GM21786 (cell line): Measurements from ENCODE around the gene PTPRN2.

Source experiments
- ATAC-seq: cut with Tn5 transposase; IDR thresholded peaks from one replicate; pipeline ENCODE4 v1.9.1; 2021; ENCODE audit not compliant: unreplicated experiment

Gene PTPRN2

DNA sequence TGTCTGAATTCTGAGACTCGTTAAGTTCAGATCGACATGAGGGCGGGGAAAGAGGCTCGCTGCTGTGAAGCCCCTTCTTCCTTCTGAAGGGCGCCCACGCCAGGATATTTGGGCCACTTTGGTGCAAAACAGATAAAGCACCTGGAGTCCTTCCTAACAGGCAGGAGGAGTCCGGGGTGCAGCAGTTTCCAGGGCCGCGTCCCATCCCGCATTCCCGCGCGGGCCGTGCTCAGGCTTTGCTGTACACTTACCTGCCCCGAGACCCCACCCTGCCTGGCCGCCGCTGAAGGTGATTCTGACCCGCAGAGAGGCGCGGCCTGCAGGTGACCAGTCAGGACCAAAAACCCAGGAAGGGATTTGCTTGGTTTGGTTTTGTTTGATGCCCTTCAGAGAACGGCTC is 454.6 kb downstream of the PTPRN2 start:
- ATAC-seq = no peak

DNA sequence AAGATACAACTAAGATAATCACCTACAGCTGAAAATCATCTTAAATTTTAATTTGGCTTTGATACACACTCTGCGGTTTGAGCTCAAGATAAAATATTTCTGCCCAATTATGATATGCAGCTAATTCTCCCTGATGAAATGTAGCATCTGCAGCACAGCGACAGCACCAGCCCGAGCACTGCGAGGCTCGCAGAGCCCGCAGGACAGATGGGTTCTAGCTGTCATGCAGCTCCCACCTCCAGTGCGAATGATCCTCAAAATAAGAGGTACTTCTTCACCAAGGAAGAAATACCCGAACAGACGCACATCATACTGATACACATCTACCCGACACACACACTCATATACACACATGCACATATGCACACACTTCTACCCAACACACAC is 457.6 kb downstream of the PTPRN2 start:
- ATAC-seq = no peak

DNA sequence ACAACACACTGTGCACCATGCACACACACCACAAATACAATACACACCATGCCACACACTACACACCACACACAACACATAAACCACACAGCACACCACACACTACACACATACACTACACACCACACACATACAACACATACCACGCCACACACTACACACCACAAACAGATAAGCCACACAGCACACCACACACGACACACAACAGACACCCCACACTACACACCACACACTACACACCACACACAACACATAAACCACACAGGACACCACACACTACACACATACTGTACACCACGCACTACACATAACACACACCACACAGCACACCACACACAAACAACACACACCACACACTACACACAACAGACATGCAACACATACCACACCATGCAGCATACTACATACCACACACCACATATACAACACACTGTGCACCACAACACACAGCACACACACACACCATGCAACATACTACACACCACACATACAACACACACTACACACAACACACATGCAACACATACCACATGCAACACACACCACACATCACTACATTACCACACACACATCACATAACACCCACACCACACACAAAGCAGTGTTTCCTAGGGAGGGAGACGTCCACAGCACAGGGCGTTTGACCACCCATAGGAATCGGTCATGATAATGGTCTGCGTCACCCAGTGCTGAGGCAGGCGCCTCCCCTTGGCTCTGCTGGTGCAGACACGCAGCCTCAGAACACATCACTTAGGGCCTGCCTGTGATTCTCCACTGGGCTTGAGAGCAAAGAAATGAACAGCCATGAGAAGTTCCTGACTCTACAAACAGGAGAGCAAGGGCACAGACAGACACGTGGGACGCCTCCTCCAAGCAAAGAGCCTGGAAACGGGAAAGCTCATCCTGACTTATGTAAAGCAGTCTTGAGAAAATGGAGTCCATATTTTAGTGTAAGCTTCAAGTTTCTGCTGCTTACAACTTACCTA is 458.3 kb downstream of the PTPRN2 start:
- ATAC-seq = no peak

DNA sequence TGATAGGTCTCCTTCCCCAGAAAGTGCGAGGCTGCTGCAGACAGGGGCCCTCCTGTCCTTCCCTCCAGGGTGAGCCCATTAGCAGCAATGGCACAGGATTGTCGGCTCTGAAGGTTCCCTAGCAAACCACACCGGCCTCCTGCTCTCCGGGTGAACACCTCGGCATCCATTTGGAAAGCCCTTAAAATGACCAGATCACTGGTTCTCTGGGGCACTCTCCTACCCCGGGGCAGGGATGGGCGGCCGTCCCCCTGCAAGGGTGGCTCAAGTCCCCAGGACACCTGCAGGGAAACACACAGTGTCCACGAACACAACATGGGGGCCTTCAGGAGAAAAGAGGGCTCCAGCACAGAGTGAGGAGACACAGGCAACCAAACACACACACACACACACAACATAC is 459.1 kb downstream of the PTPRN2 start:
- ATAC-seq = no peak

DNA sequence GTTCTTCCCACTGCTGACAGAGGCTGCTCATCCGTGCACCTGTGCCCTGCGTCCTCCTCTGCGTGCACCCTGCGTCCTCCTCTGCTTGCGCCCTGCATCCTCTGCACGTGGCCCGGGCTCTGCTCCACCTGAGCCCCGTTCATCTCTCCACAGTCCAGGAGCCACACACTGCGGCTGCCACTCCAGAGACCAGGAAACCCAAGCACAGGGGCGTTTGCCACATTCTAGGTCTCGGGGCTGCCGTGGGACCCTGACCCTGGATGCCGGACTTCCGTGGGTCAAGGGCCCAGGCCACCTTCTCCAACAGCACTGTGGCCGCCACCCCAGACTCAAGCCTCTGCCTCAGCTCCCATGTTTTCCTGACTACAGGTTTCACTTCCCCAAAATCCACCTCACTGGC is 460.4 kb downstream of the PTPRN2 start:
- no peak for ATAC-seq

DNA sequence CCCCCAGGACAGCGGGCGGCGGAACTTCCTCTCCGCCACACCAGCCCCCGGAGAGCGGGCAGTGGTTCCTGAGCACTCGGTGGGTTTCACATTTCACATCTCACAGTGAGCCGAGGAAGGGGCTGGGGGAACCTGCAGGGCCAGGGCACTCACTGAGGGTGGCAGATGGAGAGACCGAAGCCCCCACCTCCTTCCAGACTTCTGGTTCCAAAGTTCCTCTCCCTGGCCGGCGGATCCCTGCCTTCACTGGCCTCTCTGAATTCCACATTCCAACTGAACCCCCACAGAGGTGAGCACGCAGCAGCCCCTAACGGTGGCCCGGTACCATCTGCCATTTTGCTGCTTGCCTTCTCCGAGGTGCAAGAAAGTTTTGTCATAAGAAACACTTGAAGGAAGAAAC is 461.0 kb downstream of the PTPRN2 start:
- no peak for ATAC-seq

DNA sequence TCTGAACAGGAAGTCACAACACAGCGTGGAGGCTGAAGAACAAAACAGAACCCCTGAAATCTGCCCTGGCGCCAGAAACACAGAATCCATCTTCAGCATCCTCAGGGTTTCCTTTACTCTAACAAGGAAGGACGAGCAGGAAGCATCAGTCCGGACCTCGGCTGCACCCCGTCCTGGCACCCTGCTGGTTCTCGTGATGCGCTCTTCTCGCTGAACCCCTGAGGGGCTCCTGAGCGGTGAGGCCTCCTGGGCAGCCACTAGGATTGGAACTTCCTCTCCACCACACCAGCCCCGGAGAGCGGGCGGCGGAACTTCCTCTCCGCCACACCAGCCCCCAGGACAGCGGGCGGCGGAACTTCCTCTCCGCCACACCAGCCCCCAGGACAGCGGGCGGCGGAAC is 461.9 kb downstream of the PTPRN2 start:
- ATAC-seq = no peak

DNA sequence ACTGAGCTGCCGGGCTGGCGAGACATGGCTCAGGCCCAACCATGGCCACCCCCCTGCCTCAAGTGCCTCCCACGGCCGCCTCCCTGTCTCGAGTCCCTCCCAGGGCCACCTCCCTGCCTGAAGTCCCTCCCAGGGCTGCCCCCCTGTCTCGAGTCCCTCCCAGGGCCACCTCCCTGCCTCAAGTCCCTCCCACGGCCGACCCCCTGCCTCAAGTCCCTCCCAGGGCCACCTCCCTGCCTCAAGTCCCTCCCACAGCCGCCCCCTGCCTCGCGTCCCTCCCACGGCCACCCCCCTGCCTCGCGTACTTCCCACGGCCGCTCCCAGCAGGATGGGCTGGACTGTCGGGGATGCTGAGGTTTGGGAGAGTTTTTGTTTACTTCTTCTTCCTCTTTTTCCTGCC is 462.5 kb downstream of the PTPRN2 start:
- ATAC-seq = no peak

DNA sequence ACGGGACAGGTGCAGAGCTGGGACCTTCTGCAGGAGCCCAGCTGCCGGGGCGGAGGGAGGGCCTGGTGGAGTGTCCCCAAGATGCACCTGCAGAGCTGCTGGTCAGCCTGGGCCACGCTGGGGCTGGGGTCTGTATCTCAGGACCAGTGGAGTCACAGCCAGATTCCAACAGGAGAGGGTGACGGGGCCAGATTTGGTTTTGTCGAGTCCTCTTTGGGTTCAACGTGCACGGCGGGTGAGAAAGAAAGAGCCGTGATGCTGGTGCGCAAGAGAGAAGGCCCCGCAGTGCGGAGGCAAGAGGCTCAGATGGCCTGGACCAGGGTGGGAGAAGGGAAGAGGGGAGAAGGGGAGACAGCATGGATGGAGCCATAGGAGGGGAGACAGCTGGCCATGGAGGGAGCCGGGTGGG is 462.9 kb downstream of the PTPRN2 start:
- ATAC-seq = no peak

DNA sequence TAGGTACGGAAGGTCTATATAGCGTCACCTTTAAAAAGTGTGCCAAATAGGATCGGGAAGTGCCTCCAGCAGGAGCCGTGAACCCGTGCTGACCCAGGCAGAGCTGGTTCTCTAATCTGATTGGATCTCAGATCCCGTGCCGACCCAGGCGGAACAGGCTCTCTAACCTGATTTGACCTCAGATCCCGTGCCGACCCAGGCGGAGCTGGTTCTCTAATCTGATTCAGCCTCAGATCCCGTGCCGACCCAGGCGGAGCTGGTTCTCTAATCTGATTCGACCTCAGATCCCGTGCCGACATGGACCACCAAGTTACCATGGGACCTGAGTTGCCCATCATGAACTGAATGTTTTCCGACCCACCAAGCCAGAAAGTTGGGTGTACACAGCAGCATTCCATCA is 463.9 kb downstream of the PTPRN2 start:
- ATAC-seq = no peak

DNA sequence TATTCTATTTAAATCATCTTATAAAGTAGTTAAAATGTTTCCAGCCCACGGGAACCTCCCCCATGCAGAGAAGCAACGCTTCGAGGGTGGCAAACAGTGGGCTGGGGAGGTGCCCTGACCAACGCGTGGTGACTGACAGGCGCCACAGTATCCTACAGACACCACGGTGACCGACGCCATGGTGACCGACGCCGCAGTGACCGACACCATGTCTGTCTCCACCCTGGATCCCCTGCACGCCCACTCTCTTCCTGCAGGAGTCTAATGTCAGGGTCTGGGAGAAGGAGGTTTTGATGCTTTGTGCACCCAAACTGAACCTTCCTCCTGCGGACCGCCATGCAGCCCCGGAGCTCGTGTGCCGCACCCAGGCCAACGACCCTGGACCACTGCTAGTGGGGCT is 464.4 kb downstream of the PTPRN2 start:
- no peak for ATAC-seq

DNA sequence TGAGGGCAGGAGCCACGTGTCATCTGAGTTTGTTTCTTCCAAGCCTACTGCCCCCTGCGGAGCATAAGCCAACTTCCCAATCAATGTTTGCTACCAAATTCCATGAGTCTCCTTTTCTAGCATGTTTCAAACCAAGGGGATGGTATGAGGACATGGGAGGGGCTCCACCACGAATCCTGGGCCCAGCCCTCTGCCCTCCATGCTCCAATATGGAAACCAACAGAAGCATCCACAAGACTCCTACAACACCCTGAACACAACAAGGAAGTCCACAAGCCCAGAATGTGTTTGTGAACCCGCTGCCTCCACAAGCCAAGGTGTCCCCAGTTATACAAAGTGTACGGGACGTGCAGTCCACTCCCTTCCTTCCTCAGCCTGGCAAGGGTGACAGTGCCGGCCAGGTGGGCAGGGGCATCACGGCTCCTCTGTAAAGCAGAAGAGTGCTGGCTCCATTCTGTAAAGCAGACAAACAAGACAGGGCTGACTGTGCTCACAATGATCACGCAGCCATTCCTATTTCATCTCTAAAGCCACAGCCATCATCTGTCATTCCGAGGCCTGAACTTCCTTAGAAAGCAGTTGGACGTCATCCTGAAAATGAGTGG is 466.1 kb downstream of the PTPRN2 start:
- no peak for ATAC-seq

DNA sequence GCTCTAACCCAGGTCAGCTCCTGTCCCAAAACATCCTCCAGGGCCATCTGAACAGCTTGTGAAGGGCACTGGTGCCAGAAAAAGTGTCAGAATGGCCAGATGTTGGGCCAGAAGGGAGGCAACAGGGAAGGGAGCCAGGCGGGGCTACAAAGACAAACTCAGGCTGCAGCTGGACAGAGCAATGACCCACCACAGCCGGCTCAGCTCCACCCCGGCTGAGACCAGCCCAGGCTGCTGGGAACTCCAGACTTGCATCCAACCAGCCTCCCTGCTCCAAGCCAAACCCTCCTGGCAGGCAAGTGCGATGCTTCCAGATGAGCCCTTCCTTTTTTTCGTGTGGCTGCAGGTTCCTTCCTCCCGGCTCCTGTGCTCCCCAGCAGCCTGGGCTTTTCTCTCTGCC is 466.9 kb downstream of the PTPRN2 start:
- no peak for ATAC-seq

DNA sequence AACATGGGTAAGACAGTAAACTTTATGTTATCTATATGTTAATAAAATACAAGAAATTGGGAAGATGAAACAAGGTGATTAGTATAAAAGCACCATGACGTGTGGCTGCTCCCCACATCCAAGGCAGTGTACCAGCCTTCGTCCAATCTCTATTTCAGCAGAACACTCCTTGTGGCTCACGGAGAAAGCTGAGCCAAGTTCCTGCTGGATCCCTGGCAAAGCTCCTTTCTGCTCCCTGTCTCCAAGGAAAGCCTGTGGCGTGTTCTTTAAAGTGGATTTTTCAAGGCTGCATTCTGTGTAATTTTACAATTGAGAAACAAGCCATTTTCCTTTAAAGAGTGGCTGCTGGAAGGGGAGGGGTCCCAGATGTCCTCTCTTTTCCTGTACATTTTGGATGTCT is 467.3 kb downstream of the PTPRN2 start:
- no peak for ATAC-seq

DNA sequence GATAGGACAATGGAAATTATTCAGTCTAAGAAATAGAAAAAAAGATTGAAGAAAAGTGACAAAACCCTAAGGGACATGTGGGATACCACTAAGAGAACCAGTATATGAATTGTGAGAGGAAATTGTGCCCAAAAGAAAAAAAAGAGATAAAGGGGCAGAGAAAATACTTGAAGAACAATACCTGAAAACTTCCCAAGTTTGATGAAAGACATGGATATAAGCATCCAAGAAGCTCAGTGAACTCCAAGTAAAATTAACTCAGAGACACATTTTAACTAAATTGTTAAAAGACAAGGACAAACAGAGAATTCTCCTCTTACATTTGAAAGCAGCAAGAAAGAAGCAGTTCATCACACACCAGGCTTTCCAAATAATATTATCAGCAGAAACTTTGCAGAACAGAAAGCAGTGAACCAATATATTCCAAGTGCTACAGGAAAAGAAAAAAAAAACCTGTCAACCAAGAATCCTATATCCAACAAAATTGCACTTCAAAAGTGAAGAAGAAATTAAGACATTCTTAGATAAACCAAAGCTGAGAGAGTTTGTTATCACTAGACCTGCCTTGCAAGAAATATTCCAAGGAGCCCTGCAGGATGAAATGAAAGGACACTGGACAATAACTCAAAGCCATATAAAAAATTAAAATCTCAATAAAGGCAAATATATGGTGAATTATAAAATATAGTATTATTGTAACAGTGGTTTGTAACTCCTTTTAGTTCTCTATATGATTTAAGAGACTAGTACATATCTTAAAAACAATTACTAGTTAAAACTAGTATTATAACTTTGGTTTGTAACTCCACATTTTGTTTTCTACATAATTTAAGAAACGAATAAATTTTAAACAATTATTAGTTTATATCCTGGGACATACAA is 470.0 kb downstream of the PTPRN2 start:
- no peak for ATAC-seq

DNA sequence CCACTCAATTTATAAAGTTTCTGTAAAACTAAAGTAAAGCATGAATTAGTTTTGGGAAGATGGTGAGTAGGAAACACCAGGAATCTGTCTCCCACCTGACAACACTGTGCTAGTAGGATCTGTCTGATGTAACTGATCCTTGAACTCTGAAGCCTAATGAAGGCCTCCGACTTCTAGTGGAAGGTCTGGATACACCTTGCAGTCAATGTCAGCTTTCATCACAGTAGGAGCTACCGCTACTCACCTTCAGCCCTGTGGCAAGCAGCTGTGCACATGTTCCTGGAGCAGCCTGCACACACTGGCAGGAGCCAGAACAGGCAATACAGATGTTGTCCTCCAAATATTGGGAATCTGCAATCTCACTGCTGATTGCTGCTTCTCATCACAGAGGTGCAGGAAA is 471.4 kb downstream of the PTPRN2 start:
- ATAC-seq = no peak

DNA sequence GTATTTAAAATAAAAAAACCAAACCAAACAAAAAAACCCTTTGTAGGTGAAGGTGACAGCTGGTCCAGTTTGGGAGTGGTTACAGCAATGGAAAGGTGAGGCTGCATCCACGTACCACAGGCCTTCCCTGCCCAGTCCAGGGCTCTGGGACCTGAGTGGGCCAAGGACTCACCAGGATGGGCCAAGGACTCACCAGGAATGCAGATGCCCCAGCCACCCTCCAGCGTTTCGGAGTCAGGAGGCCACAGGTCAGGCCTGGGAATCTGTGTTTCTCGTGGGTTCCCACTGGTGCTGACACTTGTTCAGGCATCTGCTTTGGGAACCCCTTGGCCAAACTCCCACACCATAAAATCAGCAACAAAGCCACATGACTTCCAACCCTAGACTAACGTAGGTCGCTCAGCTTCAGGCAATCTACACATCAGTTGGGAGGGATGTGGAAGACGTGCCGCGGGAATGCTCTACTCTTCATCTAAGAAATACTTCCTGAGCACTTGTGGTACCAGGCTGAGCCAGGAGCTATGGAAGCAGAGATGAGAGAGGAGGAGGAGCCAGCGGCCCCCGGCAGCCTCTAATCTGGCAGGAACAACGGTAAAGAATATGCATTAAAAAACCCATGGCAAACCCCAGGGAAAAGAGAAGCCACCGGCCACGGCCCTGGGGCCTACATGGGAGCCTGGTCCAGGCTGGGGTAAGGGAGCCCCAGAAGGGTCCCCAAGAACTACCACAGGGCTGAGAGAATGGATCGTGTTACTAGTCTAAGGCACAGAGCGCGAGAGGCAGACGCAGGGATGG is 473.4 kb downstream of the PTPRN2 start:
- ATAC-seq = no peak

DNA sequence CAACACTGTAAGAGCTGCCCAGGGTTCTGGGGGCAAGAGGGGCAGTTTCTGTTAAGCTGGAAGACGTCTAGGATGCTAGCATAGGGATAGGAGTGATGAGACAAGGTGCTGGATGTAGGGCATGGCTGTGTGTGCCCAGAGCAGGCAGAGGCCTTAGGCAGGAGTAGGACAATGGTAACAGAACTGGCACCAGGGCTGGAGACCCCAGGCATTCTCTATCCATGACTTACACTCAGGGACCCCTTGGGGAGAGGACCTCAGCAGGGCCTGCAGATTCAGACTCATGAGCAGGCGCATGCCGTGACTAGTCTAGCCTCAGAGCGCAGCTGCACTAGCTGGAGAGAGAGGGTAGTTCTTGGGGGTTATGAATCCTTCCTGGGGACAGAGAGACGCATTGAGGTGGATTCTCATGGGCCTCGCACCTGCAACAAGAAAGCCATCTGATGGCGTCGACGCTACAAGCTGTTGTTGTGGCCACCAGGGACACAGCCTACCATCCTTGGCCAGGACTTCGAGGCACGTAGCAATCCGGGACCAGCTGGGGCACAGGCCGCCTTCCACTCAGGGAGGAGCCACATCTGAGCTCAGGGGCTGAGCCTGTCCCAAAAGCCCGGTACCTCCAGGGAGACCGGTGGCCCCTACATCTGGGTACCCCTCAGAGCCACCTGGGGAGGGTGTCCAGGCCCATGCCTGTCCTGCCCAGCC is 474.1 kb downstream of the PTPRN2 start:
- ATAC-seq = no peak

DNA sequence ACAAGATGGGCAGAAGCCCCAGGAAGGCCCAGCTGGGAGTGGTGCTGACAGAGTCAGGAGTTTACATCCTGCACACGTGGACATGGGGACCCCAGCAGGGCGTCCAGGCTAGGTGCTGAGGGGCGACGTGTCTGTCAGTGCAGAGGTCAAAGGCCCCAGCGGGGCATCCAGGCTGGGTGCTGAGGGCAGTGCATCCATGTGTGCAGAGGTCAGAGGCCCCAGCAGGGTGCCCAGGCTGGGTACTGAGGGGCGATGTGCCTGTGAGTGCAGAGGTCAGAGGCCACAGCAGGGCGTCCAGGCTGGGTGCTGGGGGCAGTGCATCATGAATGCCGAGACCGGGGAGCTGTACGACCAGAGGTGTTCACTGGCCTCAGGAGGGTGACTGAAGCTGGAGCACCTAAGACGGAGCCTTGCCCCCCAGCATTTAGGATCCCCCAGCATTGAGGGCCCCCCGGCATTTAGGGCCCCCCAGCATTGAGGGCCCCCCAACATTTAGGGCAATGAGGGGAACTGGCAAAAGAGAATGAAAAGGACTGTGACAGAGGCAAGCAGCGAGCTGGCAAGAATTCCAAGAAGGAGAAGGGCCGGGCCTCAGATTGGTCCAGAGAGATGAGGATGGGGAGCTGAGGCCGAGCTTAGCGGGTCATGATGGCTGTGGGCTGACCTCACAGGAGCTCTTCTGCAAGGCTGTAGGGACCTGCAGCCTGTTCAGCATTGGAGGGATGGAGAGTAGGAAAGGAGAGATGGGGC is 474.9 kb downstream of the PTPRN2 start:
- ATAC-seq = no peak
